SK-N-MC (cell line): ENCODE measurements around the gene NBPF1.
"Not testable (repeated sequence)": the region's sequence is repeated elsewhere in the genome, so short reads cannot be mapped to it uniquely, and the experiment has no call there.

ENCODE experiments used
- DNase-seq: peaks from one replicate; pipeline ENCODE4 v3.0.0-alpha.2; 2011; ENCODE audit warnings: low read depth, low spot score
- H3K27ac ChIP-seq: fragments of 200-600 bp; sonication (generic); 2 replicates; pipeline ENCODE4 v1.5.1; 2016; ENCODE audit warnings: mixed run types
- H3K36me3 ChIP-seq: fragments of 200-600 bp; sonication (generic); 2 replicates; pipeline ENCODE4 v1.6.1; 2017; ENCODE audit warnings: antibody characterized with exemption, low read length, mixed read lengths; ENCODE audit not compliant: insufficient read depth
- H3K4me3 ChIP-seq: fragments of 200-600 bp; sonication (generic); 2 replicates; pipeline ENCODE4 v1.5.1; 2016
- H3K9ac ChIP-seq: fragments of 200-600 bp; sonication (generic); 2 replicates; pipeline ENCODE4 v1.8.0; 2017; ENCODE audit warnings: mixed run types, mixed read lengths; ENCODE audit not compliant: insufficient read length
- H3K9me3 ChIP-seq: fragments of 200-600 bp; sonication (generic); 2 replicates; pipeline ENCODE4 v1.6.1; 2017; ENCODE audit warnings: low read depth, mild to moderate bottlenecking, antibody characterized with exemption, low read length, moderate library complexity, mixed read lengths
- EZH2 ChIP-seq: fragments of 200-600 bp; sonication (generic); IDR thresholded peaks from one replicate; pipeline ENCODE4 v1.6.1; 2017; ENCODE audit warnings: antibody characterized with exemption
- FOXP2 ChIP-seq: optimal IDR thresholded peaks from 2 replicates; pipeline ENCODE3; 2011; ENCODE audit warnings: mild to moderate bottlenecking, moderate library complexity; ENCODE audit not compliant: insufficient read depth; ENCODE audit errors: extremely low read length, control extremely low read depth
- POLR2AphosphoS5 ChIP-seq: IDR thresholded peaks from 2 replicates; pipeline ENCODE4 v1.6.1; 2012; ENCODE audit warnings: mild to moderate bottlenecking, low read depth, low read length, borderline replicate concordance

Gene NBPF1

GRCh38 chr1:16608838-16609560 lies 4.4 kb downstream of the NBPF1 start:
- H3K9me3 ChIP-seq: no peaks in the 10 kb centered on the region
- H3K4me3 ChIP-seq: no peak overlapping the region
- no peak overlapping the region for H3K27ac ChIP-seq
- H3K9ac ChIP-seq: no peak overlapping the region
- H3K36me3 ChIP-seq: peaks cover 21% of the 10 kb centered on the region; the same call in 1 of the 2 replicates
- DNase-seq: no peak
- TF ChIP-seq EZH2 (no peak), POLR2AphosphoS5 (no peak)

- H3K27ac ChIP-seq, H3K9me3 ChIP-seq, DNase-seq, H3K9ac ChIP-seq, H3K4me3 ChIP-seq: not testable (repeated sequence)
- H3K36me3 ChIP-seq: peaks cover 21% of the 10 kb centered on the region; the same call in 1 of the 2 replicates
These were observed 5.2 kb downstream of the NBPF1 start for GRCh38 chr1:16607853-16608815.

GRCh38 chr1:16607433-16607851 lies 5.9 kb downstream of the NBPF1 start:
- Histone ChIP-seq H3K27ac (no peak overlapping the region), H3K9me3 (no peaks in the 10 kb centered on the region), H3K9ac (no peak overlapping the region), H3K4me3 (no peak overlapping the region), H3K36me3 (peaks cover 21% of the 10 kb centered on the region; the same call in 1 of the 2 replicates)
- no peak for TF ChIP-seq EZH2
- TF ChIP-seq POLR2AphosphoS5: no peak
- no peak for TF ChIP-seq FOXP2
- no peak for DNase-seq

GRCh38 chr1:16606666-16607432 lies 6.5 kb downstream of the NBPF1 start:
- not testable (repeated sequence) for H3K9ac ChIP-seq, H3K27ac ChIP-seq, H3K9me3 ChIP-seq, DNase-seq, H3K4me3 ChIP-seq
- peaks cover 21% of the 10 kb centered on the region; the same call in 1 of the 2 replicates for H3K36me3 ChIP-seq

- Histone ChIP-seq H3K36me3 (peaks cover 21% of the 10 kb centered on the region; the same call in 1 of the 2 replicates), H3K27ac (no peak overlapping the region), H3K9ac (no peak overlapping the region), H3K4me3 (no peak overlapping the region), H3K9me3 (no peaks in the 10 kb centered on the region)
- no peak for TF ChIP-seq EZH2
- no peak for TF ChIP-seq FOXP2
- no peak for TF ChIP-seq POLR2AphosphoS5
- no peak for DNase-seq
These were observed 7.5 kb downstream of the NBPF1 start for GRCh38 chr1:16605532-16606505.

- no peak for DNase-seq
- peaks cover 21% of the 10 kb centered on the region; the same call in 1 of the 2 replicates for H3K36me3 ChIP-seq
- H3K9me3 ChIP-seq: no peaks in the 10 kb centered on the region
- no peak overlapping the region for H3K4me3 ChIP-seq
- no peak overlapping the region for H3K27ac ChIP-seq
- no peak overlapping the region for H3K9ac ChIP-seq
- TF ChIP-seq FOXP2: no peak
These were observed 8.2 kb downstream of the NBPF1 start for GRCh38 chr1:16605213-16605525.

- H3K9ac ChIP-seq, H3K27ac ChIP-seq, DNase-seq, H3K9me3 ChIP-seq, H3K4me3 ChIP-seq: not testable (repeated sequence)
- H3K36me3 ChIP-seq: peaks cover 21% of the 10 kb centered on the region; the same call in 1 of the 2 replicates
These were observed 8.7 kb downstream of the NBPF1 start for GRCh38 chr1:16604514-16605212.

- not testable (repeated sequence) for H3K27ac ChIP-seq, H3K4me3 ChIP-seq, H3K9ac ChIP-seq, DNase-seq, H3K9me3 ChIP-seq
- peaks cover 21% of the 10 kb centered on the region; the same call in 1 of the 2 replicates for H3K36me3 ChIP-seq
These were observed 9.7 kb downstream of the NBPF1 start for GRCh38 chr1:16603623-16604022.

- not testable (repeated sequence) for DNase-seq, H3K9me3 ChIP-seq, H3K27ac ChIP-seq
These were observed 10.9 kb downstream of the NBPF1 start for GRCh38 chr1:16602336-16603011.

GRCh38 chr1:16600855-16601786 lies 12.2 kb downstream of the NBPF1 start:
- not testable (repeated sequence) for DNase-seq, H3K4me3 ChIP-seq, H3K27ac ChIP-seq, H3K9me3 ChIP-seq, H3K36me3 ChIP-seq, H3K9ac ChIP-seq

More at GRCh38 chr1:16602336-16603011, 10.9 kb downstream of the NBPF1 start:
- H3K4me3 ChIP-seq, H3K9ac ChIP-seq: not testable (repeated sequence)
- H3K36me3 ChIP-seq: peaks cover 17% of the 10 kb centered on the region; the same call in 1 of the 2 replicates
